ENCODE measurements around the gene BIRC5.

BIRC5 gene

DNA sequence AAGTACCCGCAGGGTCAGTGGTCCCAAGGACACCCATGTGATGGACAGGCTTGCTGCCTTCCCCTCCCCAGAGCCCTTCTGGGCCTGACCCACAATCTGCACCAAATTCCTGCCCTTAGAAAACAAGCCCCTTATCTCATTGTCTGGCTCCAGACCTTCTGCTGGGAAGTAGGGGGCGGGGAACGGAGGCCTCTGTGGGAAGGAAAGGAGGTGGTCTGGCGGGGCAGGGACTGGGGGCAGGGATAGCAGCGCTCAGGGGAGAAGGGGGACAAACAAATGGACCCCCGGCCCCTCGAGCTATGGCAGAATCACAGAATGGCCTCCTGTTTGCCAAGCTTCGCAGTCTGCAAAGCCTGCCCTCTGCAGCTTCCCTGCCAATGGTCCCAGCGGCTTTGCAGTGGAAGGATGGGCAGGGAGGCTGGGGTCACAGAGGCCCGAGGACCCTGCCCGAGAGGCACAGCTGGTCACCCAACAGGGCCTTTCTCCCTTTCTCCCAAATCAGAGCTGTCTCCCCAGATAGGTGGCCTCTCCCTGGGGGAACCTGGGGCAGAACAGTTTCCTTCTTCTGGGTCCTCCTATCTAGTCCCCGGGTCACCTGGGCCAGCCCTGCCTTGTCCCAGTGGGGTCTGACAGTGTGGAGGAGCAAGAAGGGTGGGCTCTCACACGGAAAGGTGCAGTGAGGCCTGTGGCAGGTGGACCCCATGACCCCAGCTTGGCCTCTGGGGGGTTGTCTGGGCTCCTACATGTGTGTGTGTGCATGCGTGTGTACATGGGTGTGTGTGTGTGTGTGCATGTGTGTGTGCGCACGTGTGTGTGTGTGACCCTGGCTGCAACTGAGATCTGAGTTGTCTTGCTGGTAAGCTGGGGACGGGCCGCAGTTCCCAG is 42.9 kb downstream of the BIRC5 start:
- no peak for DNase-seq (ENCODE audit: extremely low read depth, low read depth)
- TF ChIP-seq CTCF (IDR thresholded peaks at IDR 0.05; ENCODE audit: low read depth, low read length) = no peak

DNA sequence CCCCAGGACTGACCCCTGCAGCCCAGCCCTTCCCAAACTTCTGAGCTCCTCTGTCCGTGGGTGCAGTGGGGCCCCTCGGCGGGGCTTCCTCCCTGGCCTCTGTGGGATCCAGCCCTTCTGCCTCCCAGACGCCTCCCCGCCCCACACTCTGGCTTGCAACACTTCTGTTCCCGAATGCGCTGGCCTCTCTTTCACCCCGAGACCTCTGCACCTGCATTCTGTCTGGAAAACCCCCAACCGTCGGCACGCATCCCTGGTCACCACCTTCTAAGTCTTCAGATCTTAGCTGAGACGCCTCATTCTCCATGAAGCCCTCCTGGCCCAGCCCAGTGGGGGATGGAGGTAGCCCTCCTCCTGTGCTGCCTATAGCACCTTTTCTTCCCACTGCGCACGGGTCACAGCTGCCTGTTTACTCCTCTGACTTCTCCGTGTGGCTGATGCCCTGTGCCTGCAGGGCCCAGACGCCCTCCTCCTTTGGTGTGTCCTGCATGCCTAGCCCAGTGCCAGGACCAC is 43.8 kb downstream of the BIRC5 start:
- no peak for DNase-seq (ENCODE audit: extremely low read depth, low read depth)
- TF ChIP-seq CTCF (IDR thresholded peaks at IDR 0.05; ENCODE audit: low read depth, low read length) = no peak

- no peak for DNase-seq (ENCODE audit: extremely low read depth, low read depth)
Measured at GRCh38 chr17:78258323-78259191, 44.5 kb downstream of the BIRC5 start.

GRCh38 chr17:78259192-78259554 is 45.1 kb downstream of the BIRC5 start:
- no peak for TF ChIP-seq CTCF (IDR thresholded peaks at IDR 0.05; ENCODE audit: low read depth, low read length)
- DNase-seq (ENCODE audit: extremely low read depth, low read depth) = no peak

More at GRCh38 chr17:78258323-78259191, 44.5 kb downstream of the BIRC5 start:
- no peak for TF ChIP-seq CTCF (IDR thresholded peaks at IDR 0.05; ENCODE audit: low read depth, low read length)

DNA sequence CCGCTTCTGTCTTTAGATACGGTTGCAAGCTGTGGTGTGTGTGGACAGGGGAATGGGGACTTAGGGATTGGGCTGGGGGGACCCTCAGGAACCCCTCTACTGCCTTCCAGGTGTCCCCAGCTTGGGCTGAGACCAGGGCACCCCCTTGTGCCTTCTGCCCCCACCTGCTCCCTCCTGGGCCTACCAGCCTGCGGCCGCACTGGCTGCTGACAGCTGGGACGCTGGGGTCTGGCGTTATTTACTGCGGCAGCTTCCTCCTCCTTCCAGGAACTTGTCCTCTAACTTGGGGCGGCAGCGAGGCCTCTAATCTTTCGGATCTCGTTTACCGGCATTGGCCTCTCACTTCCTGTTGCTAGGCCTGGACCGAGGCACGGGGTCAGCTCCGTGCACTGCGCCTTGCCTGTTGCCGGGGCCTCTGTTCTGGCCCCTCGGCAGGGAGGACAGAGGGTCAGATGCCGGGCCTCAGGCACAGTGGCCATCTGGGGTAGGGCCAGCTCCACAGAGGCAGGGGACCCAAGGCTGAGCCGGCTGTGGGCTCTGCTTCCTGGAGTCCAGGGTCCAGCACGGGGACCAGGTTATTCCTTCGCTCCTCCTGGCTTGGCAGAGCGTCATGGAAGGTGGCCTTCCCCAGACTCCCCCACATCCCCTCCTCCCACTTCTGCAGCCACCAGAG is 49.1 kb downstream of the BIRC5 start:
- no peak for TF ChIP-seq CTCF (IDR thresholded peaks at IDR 0.05; ENCODE audit: low read depth, low read length)
- DNase-seq (ENCODE audit: extremely low read depth, low read depth) = no peak

- no peak for TF ChIP-seq CTCF (IDR thresholded peaks at IDR 0.05; ENCODE audit: low read depth, low read length)
Measured at GRCh38 chr17:78263736-78264340, 49.8 kb downstream of the BIRC5 start.

More at GRCh38 chr17:78263736-78264340, 49.8 kb downstream of the BIRC5 start:
- no peak for DNase-seq (ENCODE audit: extremely low read depth, low read depth)

Measured in AG09319 (cell line).